Loucy (cell line): ENCODE measurements around the gene NR2F1-AS1.

Source experiments
- H2AFZ ChIP-seq: fragments of 200-600 bp; sonication (generic); 2 replicates; pipeline ENCODE4 v1.6.0; 2016; ENCODE audit warnings: antibody characterized with exemption, mild to moderate bottlenecking, low read length, moderate library complexity
- H3F3A ChIP-seq: fragments of 200-600 bp; 2 replicates; pipeline ENCODE4 v1.6.0; 2016; ENCODE audit warnings: antibody characterized with exemption, low read depth, mild to moderate bottlenecking
- H3K27me3 ChIP-seq: fragments of 200-600 bp; sonication (generic); 2 replicates; pipeline ENCODE4 v1.6.1; 2014; ENCODE audit warnings: low read length, mild to moderate bottlenecking; ENCODE audit not compliant: insufficient read depth, poor library complexity, severe bottlenecking
- H3K36me3 ChIP-seq: fragments of 200-600 bp; sonication (generic); 2 replicates; pipeline ENCODE4 v1.6.1; 2016; ENCODE audit warnings: low read length; ENCODE audit not compliant: insufficient read depth
- H3K4me1 ChIP-seq: fragments of 200-600 bp; sonication (generic); 2 replicates; pipeline ENCODE4 v1.5.1; 2014; ENCODE audit warnings: low read length, mild to moderate bottlenecking; ENCODE audit not compliant: insufficient read depth, poor library complexity, severe bottlenecking
- H3K4me2 ChIP-seq: fragments of 200-600 bp; sonication (generic); 2 replicates; pipeline ENCODE4 v1.6.0; 2014; ENCODE audit warnings: antibody characterized with exemption, low read length, low read depth, mild to moderate bottlenecking; ENCODE audit not compliant: poor library complexity, severe bottlenecking
- H3K4me3 ChIP-seq: fragments of 200-600 bp; sonication (generic); 2 replicates; pipeline ENCODE4 v1.5.1; 2014; ENCODE audit warnings: low read length, mild to moderate bottlenecking, mixed read lengths; ENCODE audit not compliant: poor library complexity, severe bottlenecking
- H3K79me2 ChIP-seq: fragments of 200-600 bp; sonication (generic); 2 replicates; pipeline ENCODE4 v1.6.1; 2014; ENCODE audit warnings: low read length; ENCODE audit not compliant: insufficient read depth
- H3K9ac ChIP-seq: fragments of 200-600 bp; sonication (generic); 2 replicates; pipeline ENCODE4 v1.6.0; 2014; ENCODE audit warnings: mild to moderate bottlenecking, low read depth, low read length, moderate library complexity; ENCODE audit not compliant: poor library complexity, severe bottlenecking
- H3K9me2 ChIP-seq: fragments of 200-600 bp; sonication (generic); replicated peaks from 2 replicates; pipeline ENCODE4 v1.6.1; 2016; ENCODE audit warnings: low read depth, low read length, mixed read lengths
- H3K9me3 ChIP-seq: fragments of 200-600 bp; sonication (generic); 2 replicates; pipeline ENCODE4 v1.6.1; 2014; ENCODE audit warnings: mild to moderate bottlenecking, antibody characterized with exemption, low read length, low read depth; ENCODE audit not compliant: insufficient read depth
- H4K20me1 ChIP-seq: fragments of 200-600 bp; sonication (generic); 2 replicates; pipeline ENCODE4 v1.6.0; 2014; ENCODE audit warnings: antibody characterized with exemption, low read length, mild to moderate bottlenecking; ENCODE audit not compliant: insufficient read depth, poor library complexity, severe bottlenecking
- EZH2phosphoT487 ChIP-seq: fragments of 200-600 bp; IDR thresholded peaks from 2 replicates; pipeline ENCODE4 v1.6.1; 2018; ENCODE audit warnings: antibody characterized with exemption, mild to moderate bottlenecking, moderate library complexity, borderline replicate concordance
- TF ChIP-seq, protein P1 (sequence below): fragments of 200-600 bp; sonication (generic); conservative IDR thresholded peaks from 2 replicates; pipeline ENCODE4 v1.5.1; 2014; ENCODE audit warnings: mild to moderate bottlenecking, antibody characterized with exemption, low read length

NR2F1-AS1 gene

DNA sequence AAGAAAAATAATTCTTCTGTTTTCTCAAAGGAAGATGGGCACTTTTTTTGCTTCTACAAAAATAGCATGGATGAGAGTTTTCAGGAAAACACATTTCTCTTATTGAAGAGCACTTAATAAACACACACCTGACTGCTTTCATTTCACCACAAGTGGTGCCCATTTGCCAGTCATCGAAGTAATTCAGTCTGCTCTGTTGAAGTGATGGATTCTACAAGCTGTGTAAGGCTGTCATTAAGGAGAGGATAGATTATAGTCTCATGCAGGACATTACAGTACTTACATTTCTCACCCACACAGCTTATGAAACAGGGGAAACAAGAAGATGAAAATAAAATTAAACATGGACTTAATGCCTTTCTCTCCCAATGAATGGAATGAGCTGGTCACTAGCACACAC, 165.2 kb downstream of the NR2F1-AS1 start:
- TF ChIP-seq, protein P1, sequence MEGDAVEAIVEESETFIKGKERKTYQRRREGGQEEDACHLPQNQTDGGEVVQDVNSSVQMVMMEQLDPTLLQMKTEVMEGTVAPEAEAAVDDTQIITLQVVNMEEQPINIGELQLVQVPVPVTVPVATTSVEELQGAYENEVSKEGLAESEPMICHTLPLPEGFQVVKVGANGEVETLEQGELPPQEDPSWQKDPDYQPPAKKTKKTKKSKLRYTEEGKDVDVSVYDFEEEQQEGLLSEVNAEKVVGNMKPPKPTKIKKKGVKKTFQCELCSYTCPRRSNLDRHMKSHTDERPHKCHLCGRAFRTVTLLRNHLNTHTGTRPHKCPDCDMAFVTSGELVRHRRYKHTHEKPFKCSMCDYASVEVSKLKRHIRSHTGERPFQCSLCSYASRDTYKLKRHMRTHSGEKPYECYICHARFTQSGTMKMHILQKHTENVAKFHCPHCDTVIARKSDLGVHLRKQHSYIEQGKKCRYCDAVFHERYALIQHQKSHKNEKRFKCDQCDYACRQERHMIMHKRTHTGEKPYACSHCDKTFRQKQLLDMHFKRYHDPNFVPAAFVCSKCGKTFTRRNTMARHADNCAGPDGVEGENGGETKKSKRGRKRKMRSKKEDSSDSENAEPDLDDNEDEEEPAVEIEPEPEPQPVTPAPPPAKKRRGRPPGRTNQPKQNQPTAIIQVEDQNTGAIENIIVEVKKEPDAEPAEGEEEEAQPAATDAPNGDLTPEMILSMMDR, result no peak
- TF ChIP-seq EZH2phosphoT487, result no peak
- no peak overlapping the region for H3K4me2 ChIP-seq
- no peaks in the 10 kb centered on the region for H4K20me1 ChIP-seq
- no peaks in the 10 kb centered on the region for H3K27me3 ChIP-seq
- no peaks in the 10 kb centered on the region for H3K4me1 ChIP-seq
- H2AFZ ChIP-seq, result no peak overlapping the region
- H3K9me3 ChIP-seq, result no peaks in the 10 kb centered on the region
- H3F3A ChIP-seq, result no peaks in the 10 kb centered on the region
- H3K4me3 ChIP-seq, result no peak overlapping the region
- H3K79me2 ChIP-seq, result no peaks in the 10 kb centered on the region
- H3K9ac ChIP-seq, result no peak overlapping the region
- no peaks in the 10 kb centered on the region for H3K36me3 ChIP-seq
- no peaks in the 10 kb centered on the region for H3K9me2 ChIP-seq

DNA sequence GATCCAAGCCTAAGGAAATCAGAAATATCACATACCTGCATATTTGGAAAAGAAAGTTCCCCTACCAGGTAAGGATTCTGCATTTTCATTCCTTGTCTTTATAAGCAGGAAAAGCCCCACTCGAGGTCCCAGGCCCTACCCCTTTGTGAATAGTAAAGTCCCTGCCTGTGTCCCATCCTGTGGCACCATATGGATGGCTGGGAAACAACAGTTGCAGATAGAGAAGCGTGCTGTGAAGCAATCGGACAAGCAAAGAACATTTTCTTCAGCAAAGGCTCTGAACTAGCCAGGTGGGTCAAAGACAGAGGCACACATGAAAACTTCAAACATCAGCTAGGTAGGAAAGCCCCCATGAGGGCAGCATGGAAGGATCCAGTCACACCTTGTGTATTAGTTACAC, 169.3 kb downstream of the NR2F1-AS1 start:
- no peaks in the 10 kb centered on the region for H3F3A ChIP-seq
- no peaks in the 10 kb centered on the region for H3K4me1 ChIP-seq
- H3K9me2 ChIP-seq, result no peaks in the 10 kb centered on the region
- H4K20me1 ChIP-seq, result no peaks in the 10 kb centered on the region
- no peak overlapping the region for H3K9ac ChIP-seq
- no peaks in the 10 kb centered on the region for H3K27me3 ChIP-seq
- H3K4me3 ChIP-seq, result no peak overlapping the region
- no peak overlapping the region for H2AFZ ChIP-seq
- TF ChIP-seq, protein P1, result no peak
- TF ChIP-seq EZH2phosphoT487, result no peak
- no peaks in the 10 kb centered on the region for H3K79me2 ChIP-seq
- no peak overlapping the region for H3K4me2 ChIP-seq
- H3K9me3 ChIP-seq, result no peaks in the 10 kb centered on the region
- no peaks in the 10 kb centered on the region for H3K36me3 ChIP-seq

DNA sequence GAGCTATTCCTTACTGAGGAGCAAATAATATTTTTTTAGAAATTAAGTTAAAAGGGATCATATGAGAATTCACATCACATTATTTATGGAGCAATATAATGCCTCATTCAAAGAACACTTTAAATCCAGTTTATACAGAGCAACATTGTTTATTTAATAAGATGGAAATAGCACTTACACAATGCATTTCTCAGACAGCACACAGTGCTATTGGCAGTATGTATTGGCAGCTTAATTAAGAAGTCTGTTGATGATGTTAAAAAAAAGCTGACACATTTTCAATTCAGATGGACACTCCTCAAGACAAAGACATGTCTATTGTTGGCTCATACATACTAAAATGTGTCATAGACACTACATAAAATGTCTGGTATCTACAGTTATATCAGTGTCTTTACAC, 171.3 kb downstream of the NR2F1-AS1 start:
- Histone ChIP-seq H3K4me3 (no peak overlapping the region), H4K20me1 (no peaks in the 10 kb centered on the region), H3K4me1 (no peaks in the 10 kb centered on the region), H3K9me2 (no peaks in the 10 kb centered on the region), H3K4me2 (no peak overlapping the region), H3K27me3 (no peaks in the 10 kb centered on the region), H3K79me2 (no peaks in the 10 kb centered on the region), H2AFZ (no peak overlapping the region), H3K36me3 (no peaks in the 10 kb centered on the region), H3F3A (no peaks in the 10 kb centered on the region), H3K9me3 (no peaks in the 10 kb centered on the region), H3K9ac (no peak overlapping the region)
- no peak for TF ChIP-seq EZH2phosphoT487
- TF ChIP-seq, protein P1, result no peak
